Left lung (tissue), 10 donors: Measurements from ENCODE around the gene RGS14. TPM values are rescaled to one million over a fixed set of nuclear protein-coding genes. Genes with fewer than 3 reads are reported as not detected.

ENCODE experiments used
- ATAC-seq: fragments of 200-7000 bp; cut with Tn5 transposase; one replicate; pipeline ENCODE4 v1.9.1; 2020; ENCODE audit warnings: moderate library complexity
- DNase-seq, 4 donors: peaks; one replicate each; pipeline ENCODE4 v3.0.0-alpha.2; 2013 to 2020
- H3K27ac ChIP-seq, 2 donors: fragments of 200-600 bp; sonication (generic) in 1 of 2; one replicate each; pipeline versions ENCODE4 v1.5.0 to v1.8.0; 2020 to 2021
- H3K27me3 ChIP-seq, 2 donors: fragments of 200-600 bp; sonication (generic) in 1 of 2; one replicate each; pipeline versions ENCODE4 v1.5.0 to v1.8.0; 2020 to 2021
- H3K36me3 ChIP-seq, 2 donors: fragments of 200-600 bp; sonication (generic) in 1 of 2; one replicate each; pipeline versions ENCODE4 v1.5.0 to v1.8.0; 2020 to 2021
- H3K4me1 ChIP-seq, 2 donors: fragments of 200-600 bp; one replicate each; pipeline ENCODE4 v1.8.0; 2021
- H3K4me3 ChIP-seq, 2 donors: fragments of 200-600 bp; sonication (generic) in 1 of 2; one replicate each; pipeline versions ENCODE4 v1.5.0 to v1.8.0; 2020 to 2021; ENCODE audit warnings: mild to moderate bottlenecking in 1 of 2
- H3K9me3 ChIP-seq, 2 donors: fragments of 200-600 bp; sonication (generic) in 1 of 2; one replicate each; pipeline versions ENCODE4 v1.5.0 to v1.8.0; 2020 to 2021
- intact Hi-C, 2 donors: fragments of 100-400 bp; cut with DNase I; formaldehyde crosslinking; loops; one replicate each; pipeline versions ENCODE4 v1.11.2 to v1.14.2; 2022
- polyA plus RNA-seq, 6 donors: library from polyadenylated mRNA; unstranded; fragments of 120-200 nt; gene quantifications; one replicate each; pipeline ENCODE4 v1.2.1, GENCODE V29; 2013; ENCODE audit not compliant: insufficient read length in 6 of 6
- total RNA-seq, 2 donors: library from RNA; stranded (reverse); fragmentation: NEBNext Ultra II Directional; extraction: Animal tissue kit (Norgen Biotek cat#: 25700); gene quantifications; one replicate each; pipeline ENCODE4 v1.2.1, GENCODE V29; 2021
- TF ChIP-seq, protein P1 (sequence below), 2 donors: fragments of 200-600 bp; sonication (generic) in 1 of 2; IDR thresholded peaks; one replicate each; pipeline versions ENCODE4 v1.5.0 to v1.8.0; 2021; ENCODE audit warnings: antibody characterized with exemption in 2 of 2
- donor health status: DM: no; HTN: yes; CAD: no.
- donor health status: DM: no; HTN: no; CAD: no.

The RGS14 gene
- total and polyA plus RNA-seq, 8 donors: 4.0 to 28.2 (median 8.1) TPM

DNA sequence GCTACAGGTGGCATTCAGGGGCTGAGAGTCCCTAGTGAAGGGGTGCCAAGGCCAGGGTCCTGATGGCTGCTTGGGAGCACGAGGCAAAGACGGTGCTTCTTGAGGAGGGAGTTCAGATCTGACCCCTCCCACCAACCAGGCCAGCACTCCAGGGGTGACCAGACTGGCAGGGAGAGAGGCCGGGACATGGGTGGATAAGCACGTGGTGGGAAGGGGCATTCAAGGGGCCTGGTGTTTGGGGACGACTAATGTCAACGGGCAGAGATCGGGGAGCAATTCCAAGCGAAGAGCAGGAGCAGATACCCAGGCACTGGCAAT lies 4.5 kb downstream of the RGS14 start:
- peak overlapping the region in 1 of 2 donors; percentile 71 for H3K27ac ChIP-seq
- peaks cover 0 to 7% of the 10 kb centered on the region in 2 donors for H3K36me3 ChIP-seq
- TF ChIP-seq, protein P1, sequence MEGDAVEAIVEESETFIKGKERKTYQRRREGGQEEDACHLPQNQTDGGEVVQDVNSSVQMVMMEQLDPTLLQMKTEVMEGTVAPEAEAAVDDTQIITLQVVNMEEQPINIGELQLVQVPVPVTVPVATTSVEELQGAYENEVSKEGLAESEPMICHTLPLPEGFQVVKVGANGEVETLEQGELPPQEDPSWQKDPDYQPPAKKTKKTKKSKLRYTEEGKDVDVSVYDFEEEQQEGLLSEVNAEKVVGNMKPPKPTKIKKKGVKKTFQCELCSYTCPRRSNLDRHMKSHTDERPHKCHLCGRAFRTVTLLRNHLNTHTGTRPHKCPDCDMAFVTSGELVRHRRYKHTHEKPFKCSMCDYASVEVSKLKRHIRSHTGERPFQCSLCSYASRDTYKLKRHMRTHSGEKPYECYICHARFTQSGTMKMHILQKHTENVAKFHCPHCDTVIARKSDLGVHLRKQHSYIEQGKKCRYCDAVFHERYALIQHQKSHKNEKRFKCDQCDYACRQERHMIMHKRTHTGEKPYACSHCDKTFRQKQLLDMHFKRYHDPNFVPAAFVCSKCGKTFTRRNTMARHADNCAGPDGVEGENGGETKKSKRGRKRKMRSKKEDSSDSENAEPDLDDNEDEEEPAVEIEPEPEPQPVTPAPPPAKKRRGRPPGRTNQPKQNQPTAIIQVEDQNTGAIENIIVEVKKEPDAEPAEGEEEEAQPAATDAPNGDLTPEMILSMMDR (IDR thresholded peaks at IDR 0.05): no peak
- peak overlapping the region in 1 of 2 donors; percentile 45 for H3K4me3 ChIP-seq
- intact Hi-C loops: no loop called here
- ATAC-seq (no peak), DNase-seq (peak in 1 of 4 donors; percentile 60)
- H3K27me3 ChIP-seq: no peaks in the 10 kb centered on the region
- peaks cover 13 to 86% of the 10 kb centered on the region in 2 donors for H3K4me1 ChIP-seq
- no peaks in the 10 kb centered on the region for H3K9me3 ChIP-seq

DNA sequence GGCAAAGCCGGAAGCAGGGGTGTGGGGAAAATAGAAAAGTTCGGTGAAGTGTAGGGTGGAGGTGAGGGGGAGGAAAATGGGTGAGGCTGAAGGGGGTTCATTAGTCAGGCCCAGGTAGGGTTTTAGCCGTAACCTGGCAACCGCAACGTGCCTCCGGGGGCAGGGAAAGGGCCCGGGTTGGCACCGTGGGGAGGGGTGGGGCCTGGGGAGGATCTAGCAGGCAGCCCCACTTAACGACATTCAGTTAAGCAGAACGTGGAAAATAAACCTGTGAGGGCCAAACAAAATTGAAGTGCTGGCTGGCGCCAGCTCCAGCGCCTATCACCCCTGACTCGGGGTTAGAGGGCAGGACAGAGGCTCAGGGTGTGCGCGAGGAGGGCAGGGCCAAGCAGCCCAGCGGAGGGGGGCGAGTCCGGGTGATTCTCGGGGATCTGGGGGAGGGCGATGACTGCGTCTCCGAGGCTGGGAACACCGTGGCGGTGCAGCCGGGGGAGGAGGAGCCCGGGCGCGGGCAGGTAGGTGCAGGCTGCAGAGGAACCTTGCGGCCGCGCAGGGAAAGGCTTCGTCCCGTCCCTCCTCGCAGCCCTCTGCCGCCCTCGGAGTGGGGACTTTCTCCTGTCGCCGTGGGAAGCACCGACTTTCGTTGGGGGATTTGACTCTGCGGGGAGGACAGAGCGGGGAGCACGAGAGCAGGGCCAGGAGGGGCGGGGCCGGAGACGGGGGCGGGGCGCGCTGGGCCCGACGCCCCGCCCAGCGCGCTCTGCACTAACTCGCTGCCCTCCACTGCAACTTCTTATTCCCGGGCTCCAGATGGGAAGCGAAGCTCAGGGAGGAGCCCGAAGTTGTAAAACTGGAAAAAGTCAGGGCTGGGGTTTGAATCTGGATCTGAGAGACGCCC lies 5.1 kb downstream of the RGS14 start:
- Histone ChIP-seq H3K36me3 (peaks cover 0 to 13% of the 10 kb centered on the region in 2 donors), H3K27me3 (no peaks in the 10 kb centered on the region), H3K9me3 (no peaks in the 10 kb centered on the region), H3K4me3 (peak overlapping the region; percentile 26 to 45), H3K4me1 (peaks cover 15 to 85% of the 10 kb centered on the region in 2 donors), H3K27ac (peak overlapping the region; percentile 44 to 71)
- DNase-seq: peak in 3 of 4 donors; percentile 59 to 91 (median 65)
- peak; percentile 79 for ATAC-seq
- intact Hi-C loops: no loop called here
- TF ChIP-seq, protein P1 (IDR thresholded peaks at IDR 0.05): no peak

DNA sequence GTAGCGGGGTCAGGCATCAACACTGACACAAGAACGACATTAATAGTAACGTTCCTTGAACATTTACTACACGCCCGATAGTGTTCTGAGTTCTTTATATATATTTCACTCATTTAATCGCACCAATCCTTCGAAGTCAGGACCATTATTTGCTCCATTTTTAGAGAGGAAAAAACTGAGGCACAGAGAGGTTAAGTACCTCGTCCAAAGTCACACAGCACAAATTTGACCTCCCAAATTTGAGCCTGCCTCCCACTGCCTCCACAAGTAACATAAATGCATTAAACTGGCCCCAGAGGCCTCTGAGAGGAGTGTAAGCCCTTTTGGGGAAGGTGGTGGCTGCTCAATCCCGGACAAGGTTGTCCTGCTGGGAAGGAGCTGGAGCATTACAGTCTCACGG lies 5.8 kb downstream of the RGS14 start:
- ATAC-seq (no peak), DNase-seq (no peak)
- Histone ChIP-seq H3K36me3 (peaks cover 0 to 20% of the 10 kb centered on the region in 2 donors), H3K27ac (peak overlapping the region in 1 of 2 donors; percentile 71), H3K4me1 (peaks cover 13 to 83% of the 10 kb centered on the region in 2 donors), H3K4me3 (peak overlapping the region; percentile 26 to 45), H3K9me3 (no peaks in the 10 kb centered on the region), H3K27me3 (no peaks in the 10 kb centered on the region)
- TF ChIP-seq, protein P1 (IDR thresholded peaks at IDR 0.05): no peak
- intact Hi-C loops: no loop called here

DNA sequence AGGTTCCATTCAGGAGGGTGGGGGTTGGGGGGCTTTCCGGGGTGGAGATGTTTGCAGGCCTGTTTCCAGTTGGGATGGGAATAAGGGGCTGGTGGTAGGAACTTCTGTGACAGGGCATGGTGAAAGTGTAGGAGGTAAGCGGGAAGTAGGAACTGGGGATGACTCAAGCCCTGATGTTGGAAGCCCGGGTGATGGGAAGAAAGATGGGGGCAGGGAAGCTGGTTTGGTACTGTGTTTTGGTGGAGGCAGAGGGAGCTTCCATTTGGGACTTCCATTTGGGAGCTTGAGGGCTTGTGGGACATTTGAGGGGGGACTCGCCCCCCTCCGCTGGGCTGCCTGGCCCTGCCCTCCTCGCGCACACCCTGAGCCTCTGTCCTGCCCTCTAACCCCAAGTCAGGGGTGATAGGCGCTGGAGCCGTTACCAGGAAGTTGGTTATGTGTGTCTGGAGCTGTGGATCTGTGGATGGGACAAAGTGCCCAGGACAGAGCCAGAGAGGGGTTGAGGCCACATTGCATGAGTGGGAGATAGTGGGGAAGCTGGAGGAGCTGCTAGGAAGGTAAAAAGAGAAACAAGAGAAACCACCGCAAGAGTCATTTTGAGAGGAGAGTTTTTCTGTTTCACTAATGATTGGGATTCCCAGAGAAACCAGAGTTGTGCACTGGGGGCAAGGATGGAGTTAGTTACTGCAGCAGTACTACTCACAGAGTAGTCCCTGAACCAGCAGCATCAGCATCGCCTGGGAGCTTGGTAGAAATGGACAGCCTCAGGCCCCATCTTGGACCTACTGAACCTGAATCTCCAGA lies 6.6 kb downstream of the RGS14 start:
- no peak for ATAC-seq
- peaks cover 13 to 79% of the 10 kb centered on the region in 2 donors for H3K4me1 ChIP-seq
- DNase-seq: peak in 1 of 4 donors; percentile 28

More for the DNA sequence above, 6.6 kb downstream of the RGS14 start:
- H3K36me3 ChIP-seq: peaks cover 0 to 24% of the 10 kb centered on the region in 2 donors
- no peak overlapping the region for H3K27ac ChIP-seq
- H3K9me3 ChIP-seq: no peaks in the 10 kb centered on the region
- H3K4me3 ChIP-seq: no peak overlapping the region
- intact Hi-C loops: no loop called here
- TF ChIP-seq, protein P1 (IDR thresholded peaks at IDR 0.05): no peak
- no peaks in the 10 kb centered on the region for H3K27me3 ChIP-seq
